ENCODE results near the gene CEP78.
"Not testable (repeated sequence)": the region's sequence is repeated elsewhere in the genome, so short reads cannot be mapped to it uniquely, and the experiment has no call there.

CEP78 gene

DNA sequence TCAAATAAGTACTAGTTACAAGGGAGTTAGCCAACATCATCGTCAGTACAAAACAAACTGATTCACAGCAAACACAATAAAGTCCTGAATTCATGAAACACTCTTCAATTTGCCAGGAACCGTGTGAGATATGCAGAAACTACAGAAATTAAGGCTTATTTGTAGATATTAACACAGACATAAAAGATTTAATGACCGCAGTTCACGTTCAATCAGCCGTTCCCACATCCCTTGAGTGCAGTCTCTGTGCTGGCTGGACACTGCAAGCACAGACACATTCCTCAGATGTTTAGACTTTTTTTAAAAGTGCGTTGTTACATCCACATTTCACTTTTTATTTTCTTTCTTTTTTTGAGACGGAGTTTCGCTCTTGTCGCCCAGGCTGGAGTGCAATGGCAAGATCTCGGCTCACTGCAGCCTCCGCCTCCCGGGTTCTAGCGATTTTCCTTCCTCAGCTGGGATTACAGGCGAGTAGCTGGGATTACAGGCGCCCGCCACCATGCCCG is 566 bp upstream of the CEP78 start:
- no peak for DNase-seq

GRCh38 chr9:78236551-78236910 is 656 bp downstream of the CEP78 start:
- DNase-seq = no peak

DNA sequence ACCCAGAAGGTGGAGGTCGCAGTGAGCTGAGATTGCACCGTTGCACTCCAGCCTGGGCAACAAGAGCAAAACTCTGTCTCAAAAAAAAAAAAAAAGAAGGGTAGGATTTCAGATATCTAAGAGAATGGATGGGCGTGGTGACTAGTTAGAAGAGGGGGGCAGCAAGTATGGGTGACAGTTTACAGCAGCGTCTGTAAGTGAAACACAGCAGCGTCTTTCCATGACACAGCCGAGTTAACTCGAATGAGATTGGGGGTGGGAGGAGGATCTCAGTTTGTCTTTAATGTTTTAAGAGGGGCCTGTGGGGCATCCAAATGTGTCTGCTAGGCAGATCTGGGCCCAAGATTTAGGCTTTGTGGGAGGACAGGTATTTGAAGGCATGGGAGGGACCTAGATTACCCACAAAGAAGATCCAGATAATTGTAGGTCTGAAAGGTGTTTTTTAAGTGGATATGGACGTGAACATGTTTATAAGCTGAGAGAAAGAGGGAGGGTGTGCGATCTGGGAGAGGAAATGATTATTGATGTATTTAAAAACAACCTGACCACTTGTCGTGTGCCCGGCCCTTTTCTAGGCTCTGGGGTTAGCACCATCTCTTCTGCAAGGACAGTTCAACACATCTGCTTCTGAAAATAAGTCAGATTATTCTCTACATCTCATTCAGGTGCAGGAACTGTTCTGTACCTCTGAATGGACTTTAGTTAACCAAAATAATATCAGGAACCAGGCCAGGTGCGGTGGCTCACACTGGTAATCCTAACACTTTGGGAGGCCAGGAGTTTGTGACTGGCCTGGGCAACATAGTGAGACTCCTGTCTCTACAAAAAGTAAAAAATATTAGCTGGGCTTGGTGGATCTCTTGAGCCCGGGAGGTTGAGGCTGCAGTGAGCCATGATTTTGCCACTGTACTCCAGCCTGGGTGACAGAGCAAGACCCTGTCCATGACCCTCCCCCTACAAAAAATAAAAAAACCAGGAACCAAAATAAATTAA is 2.5 kb downstream of the CEP78 start:
- no peak for DNase-seq

GRCh38 chr9:78239506-78239905 is 3.6 kb downstream of the CEP78 start:
- DNase-seq = no peak

DNA sequence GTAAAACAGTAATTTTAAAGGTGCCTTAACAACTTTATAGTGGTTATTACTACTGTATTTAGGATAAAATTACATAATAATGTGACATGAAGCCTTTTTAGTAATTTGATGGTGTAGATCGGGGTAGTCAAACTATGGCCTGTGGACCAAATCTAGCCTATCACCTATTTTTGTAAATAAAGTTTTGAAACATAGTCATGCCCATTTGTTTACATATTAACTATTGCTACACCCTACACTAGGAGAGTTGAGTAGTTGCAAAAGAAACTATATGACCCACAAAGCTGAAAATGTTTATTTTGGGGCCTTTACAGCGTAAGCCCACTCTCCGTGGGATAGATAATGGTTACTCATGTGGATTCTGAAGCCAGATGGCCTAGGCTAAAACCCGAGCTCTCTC is 6.2 kb downstream of the CEP78 start:
- no peak for DNase-seq

- DNase-seq = no peak
These were observed 7.3 kb downstream of the CEP78 start for GRCh38 chr9:78243130-78243529.

DNA sequence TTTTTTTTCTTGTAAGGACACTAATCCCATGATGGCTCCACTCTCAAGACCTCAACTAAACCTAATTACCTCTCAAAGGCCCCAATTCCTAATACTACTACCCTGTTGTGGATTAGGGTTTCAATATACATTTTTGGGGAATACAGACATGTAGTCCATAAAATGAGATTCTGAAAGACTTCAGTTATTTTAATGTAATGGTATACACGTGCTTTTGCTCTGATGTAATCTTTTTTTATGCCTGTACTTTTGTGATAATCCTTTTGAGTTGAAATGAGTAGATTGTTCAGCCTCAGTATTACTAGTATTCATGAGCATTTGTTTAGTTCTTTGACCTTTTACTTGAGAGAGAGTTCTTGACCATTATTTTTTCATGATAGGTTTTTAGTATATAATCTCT is 9.5 kb downstream of the CEP78 start:
- DNase-seq = no peak

GRCh38 chr9:78248635-78249034 is 12.8 kb downstream of the CEP78 start:
- DNase-seq = no peak

GRCh38 chr9:78249542-78249941 is 13.7 kb downstream of the CEP78 start:
- no peak for DNase-seq

DNA sequence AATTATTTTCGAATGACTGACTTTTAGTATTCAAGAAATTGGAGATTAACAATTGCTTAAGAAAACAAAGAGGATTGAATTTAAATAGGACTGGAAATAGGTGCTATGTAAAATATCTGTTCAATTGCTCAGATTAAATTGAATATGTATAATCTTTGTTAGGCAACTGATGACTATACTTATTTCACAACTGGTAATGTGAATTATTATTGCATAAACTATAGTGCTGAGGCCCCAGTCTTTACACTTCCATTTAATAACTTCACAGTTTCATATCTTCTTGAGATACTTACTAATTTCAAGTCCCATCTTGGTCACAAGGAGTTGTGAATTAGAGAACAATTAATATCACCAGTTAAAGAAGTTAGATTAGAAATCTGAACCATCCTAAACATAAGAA is 16.7 kb downstream of the CEP78 start:
- DNase-seq = no peak

- no peak for DNase-seq
These were observed 17.4 kb downstream of the CEP78 start for GRCh38 chr9:78253285-78253684.

GRCh38 chr9:78261403-78262001 is 25.6 kb downstream of the CEP78 start:
- DNase-seq = no peak

DNA sequence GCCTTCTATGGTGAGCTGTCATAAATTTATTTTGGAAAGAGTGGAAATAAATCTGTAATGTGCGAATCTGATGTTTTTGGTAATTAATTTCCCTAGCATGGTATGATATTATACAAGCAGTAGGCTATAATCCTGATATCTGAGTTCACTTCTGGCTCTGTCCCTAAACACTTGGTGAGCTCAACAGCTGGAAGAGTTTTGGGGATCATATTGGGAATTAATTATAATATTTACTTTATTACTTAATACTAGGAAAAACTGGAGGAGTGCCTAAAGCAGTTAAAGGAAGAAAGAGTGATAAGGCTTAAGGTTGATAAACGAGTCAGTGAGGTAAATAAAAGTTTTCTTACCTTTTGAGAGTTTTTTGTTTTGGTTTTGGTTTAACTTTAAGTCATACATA is 26.8 kb downstream of the CEP78 start:
- DNase-seq = no peak

DNA sequence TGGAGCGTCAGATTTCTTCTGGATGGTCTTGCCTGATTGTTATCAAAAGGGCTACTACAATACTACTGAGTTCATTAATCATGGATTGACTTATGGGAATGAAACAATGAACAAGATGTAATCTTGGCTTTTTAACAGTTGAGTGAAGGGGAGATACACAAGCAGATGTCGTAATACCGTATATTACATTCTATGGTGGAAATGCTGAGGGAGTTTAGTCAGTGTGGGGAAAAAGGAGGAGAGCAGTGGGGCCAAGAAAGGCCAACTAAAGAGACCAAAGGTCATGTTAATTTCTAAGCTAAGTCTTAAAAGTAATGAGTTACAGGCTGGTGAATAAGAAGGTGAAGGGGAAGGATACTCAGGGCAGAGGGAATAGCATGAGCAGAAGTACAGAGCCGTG is 32.0 kb downstream of the CEP78 start:
- no peak for DNase-seq

- DNase-seq = no peak
These were observed 33.9 kb downstream of the CEP78 start for GRCh38 chr9:78269784-78270183.

DNA sequence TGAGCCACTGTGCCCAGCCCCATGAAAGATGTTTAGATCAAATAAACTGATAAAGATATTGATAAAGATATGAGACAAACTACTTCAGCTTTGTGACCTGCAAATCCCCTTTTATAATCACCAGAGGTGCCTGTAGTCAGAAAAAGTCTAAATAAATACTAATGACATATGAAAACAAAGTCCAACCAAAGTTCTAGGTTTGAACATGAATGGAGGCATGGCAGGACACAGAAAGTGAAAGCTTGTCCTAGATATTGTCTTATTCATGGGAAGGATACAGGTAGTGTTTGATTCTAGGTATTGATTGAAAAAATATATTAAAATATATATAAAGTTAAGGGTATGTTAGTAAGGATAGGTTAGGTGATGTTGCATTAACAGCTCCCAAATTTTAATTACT is 36.4 kb downstream of the CEP78 start:
- DNase-seq = no peak

- no peak for DNase-seq
These were observed 37.9 kb downstream of the CEP78 start for GRCh38 chr9:78273761-78274160.

DNA sequence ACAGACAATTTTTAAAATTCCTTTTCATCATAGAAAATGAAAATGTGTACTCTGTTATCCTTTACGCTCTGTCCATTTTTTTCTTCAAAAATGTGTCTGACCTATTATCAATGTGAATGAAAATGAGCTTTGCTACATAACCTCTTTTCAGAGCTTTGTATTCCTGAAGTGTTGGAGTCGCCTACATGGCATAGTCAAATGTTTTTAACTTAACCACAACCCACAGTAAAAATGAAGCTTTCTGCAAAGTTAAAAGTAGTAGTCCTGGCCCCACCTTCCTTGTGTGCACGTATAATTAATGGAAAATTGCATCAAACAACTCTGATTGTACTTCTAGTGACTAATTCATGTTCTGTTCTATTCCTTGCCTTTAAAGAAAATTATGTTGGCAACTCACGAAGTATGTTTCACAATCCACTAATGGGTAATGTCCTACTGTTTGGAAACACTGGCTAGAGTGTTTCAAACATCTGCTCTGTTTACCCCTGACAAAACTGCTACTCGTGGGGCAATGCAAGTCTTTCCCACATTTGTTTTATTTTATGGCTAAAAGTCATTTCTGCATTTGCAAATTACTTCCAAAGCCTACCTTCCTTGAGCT is 42.4 kb downstream of the CEP78 start:
- DNase-seq = no peak

DNA sequence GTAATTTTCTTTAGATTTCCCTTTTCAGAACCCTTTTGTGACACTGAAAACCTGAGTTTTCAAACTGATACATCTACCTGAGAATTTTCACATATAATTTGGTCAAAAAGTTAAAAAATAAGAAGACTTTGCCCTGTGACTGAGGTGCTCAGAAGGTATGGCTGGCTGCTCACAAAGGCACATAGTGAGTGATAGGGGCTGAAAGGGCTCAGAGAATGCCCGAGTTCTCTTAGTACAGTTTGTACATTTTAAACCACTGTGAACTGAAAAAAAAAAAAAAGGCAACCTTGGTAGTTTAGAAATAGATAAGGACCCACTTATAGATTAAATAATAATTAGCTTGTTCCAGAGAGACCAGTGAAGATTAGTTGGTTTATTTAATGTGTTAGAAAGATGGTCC is 42.9 kb downstream of the CEP78 start:
- DNase-seq = no peak

GRCh38 chr9:78280982-78281668 is 45.2 kb downstream of the CEP78 start:
- no peak for DNase-seq

- DNase-seq = not testable (repeated sequence)
These were observed 48.3 kb downstream of the CEP78 start for GRCh38 chr9:78284181-78284580.

- DNase-seq = no peak
These were observed 50.2 kb downstream of the CEP78 start for GRCh38 chr9:78286125-78286524.

DNA sequence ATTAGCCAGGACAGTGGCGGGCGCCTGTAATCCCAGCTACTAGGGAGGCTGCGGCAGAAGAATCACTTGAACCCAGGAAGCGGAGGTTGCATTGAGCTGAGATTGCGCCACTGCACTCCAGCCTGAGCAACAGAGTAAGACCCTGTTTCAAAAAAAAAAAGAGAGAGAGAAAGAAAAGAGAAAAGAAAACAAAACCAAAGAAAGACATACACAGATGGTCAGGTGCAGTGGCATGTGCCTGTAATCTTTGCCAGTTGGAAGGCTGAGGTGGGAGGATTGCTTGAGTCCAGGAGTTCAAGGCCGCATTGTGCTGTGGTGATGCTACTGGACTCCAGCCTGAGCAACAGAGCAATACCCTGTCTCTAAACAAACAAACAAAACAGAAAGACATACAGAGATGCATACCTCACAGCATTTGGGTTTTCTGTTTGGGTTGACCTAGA is 51.1 kb downstream of the CEP78 start:
- DNase-seq = no peak
